B cell (primary cell): ENCODE results near the gene SMIM41. TPM values are rescaled to one million over a fixed set of nuclear protein-coding genes. Genes with fewer than 3 reads are reported as not detected.

Experiments used
- ATAC-seq: fragments of 200-7000 bp; cut with Tn5 transposase; one replicate; pipeline ENCODE4 v1.10.0; 2021; ENCODE audit warnings: low read depth, mild to moderate bottlenecking, moderate number of reproducible peaks, moderate library complexity
- CTCF ChIA-PET: fragments of 350-600 bp; sonication (Branson Sonifier 250); formaldehyde crosslinking; loops from one replicate; lab custom pipeline; 2021; ENCODE audit warnings: antibody characterized with exemption, inconsistent platforms; lab: Charles Lee
- POLR2A ChIA-PET: fragments of 350-600 bp; sonication (Branson Sonifier 250); formaldehyde crosslinking; loops from one replicate; lab custom pipeline; 2021; ENCODE audit warnings: antibody characterized with exemption; lab: Charles Lee
- DNase-seq: peaks from one replicate; pipeline ENCODE4 v3.0.0; 2013
- H2AFZ ChIP-seq: 2 replicates; pipeline ENCODE4 v1.6.1; 2012; ENCODE audit warnings: mild to moderate bottlenecking, low read depth, low read length; ENCODE audit not compliant: insufficient read depth, poor library complexity, severe bottlenecking
- H3K27ac ChIP-seq, 2 donors: 1 replicate in 1 of 2; 2 replicates in 1 of 2; pipeline ENCODE4 v1.5.1; 2012 to 2013; ENCODE audit warnings: low read length in 2 of 2, mild to moderate bottlenecking in 2 of 2, moderate library complexity in 1 of 2
- H3K27me3 ChIP-seq, 4 experiments: fragments of 200-600 bp in 1 of 4; sonication (generic) in 1 of 4; replicated peaks in 1 of 4; 1 replicate in 2 of 4; 2 replicates in 2 of 4; pipeline versions ENCODE4 v1.6.1 to v1.7.0; 2013 to 2016; ENCODE audit warnings: low read length in 3 of 4, mild to moderate bottlenecking in 2 of 4, mixed read lengths in 1 of 4, moderate library complexity in 1 of 4; ENCODE audit not compliant: insufficient read depth in 4 of 4, control insufficient read depth in 3 of 4; ENCODE audit errors: control extremely low read depth in 1 of 4
- H3K36me3 ChIP-seq, 2 experiments: replicated peaks in 1 of 2; 1 replicate in 1 of 2; 2 replicates in 1 of 2; pipeline versions ENCODE4 v1.6.1 to v1.7.1; 2013; ENCODE audit warnings: low read length in 1 of 2; ENCODE audit not compliant: insufficient read depth in 2 of 2, control insufficient read depth in 1 of 2; ENCODE audit errors: control extremely low read depth in 1 of 2, extremely low read depth in 1 of 2
- H3K4me1 ChIP-seq, 2 donors: fragments of 200-600 bp in 1 of 2; sonication (generic) in 1 of 2; 1 replicate in 1 of 2; 2 replicates in 1 of 2; pipeline versions ENCODE4 v1.5.1 to v1.6.1; 2013 to 2017; ENCODE audit warnings: low read length in 2 of 2; ENCODE audit not compliant: control insufficient read depth in 2 of 2, insufficient read depth in 2 of 2
- H3K4me2 ChIP-seq: replicated peaks from 2 replicates; pipeline ENCODE3; 2012; ENCODE audit warnings: mild to moderate bottlenecking, low read depth, low read length; ENCODE audit not compliant: poor library complexity, severe bottlenecking
- H3K4me3 ChIP-seq, 5 experiments: fragments of 200-600 bp in 1 of 5; sonication (generic) in 1 of 5; 1 replicate in 3 of 5; 2 replicates in 2 of 5; pipeline versions ENCODE4 v1.5.1 to v1.7.0; 2011 to 2016; ENCODE audit warnings: low read length in 4 of 5, mild to moderate bottlenecking in 4 of 5, low read depth in 2 of 5, control low read depth in 1 of 5, moderate library complexity in 1 of 5; ENCODE audit not compliant: insufficient read depth in 1 of 5; ENCODE audit errors: control extremely low read depth in 1 of 5, extremely low read depth in 1 of 5
- H3K79me2 ChIP-seq: fragments of 200-600 bp; sonication (generic); one replicate; pipeline ENCODE4 v1.6.0; 2016; ENCODE audit warnings: low read length; ENCODE audit not compliant: control insufficient read depth, insufficient read depth
- H3K9ac ChIP-seq: fragments of 200-600 bp; sonication (generic); 2 replicates; pipeline ENCODE4 v1.6.1; 2017; ENCODE audit warnings: mild to moderate bottlenecking, low read length, moderate library complexity
- H3K9me3 ChIP-seq, 3 donors: one replicate each; pipeline versions ENCODE4 v1.6.1 to v1.7.1; 2013; ENCODE audit warnings: low read length in 2 of 3; ENCODE audit not compliant: control insufficient read depth in 2 of 3, insufficient read depth in 1 of 3; ENCODE audit errors: control extremely low read depth in 1 of 3
- H4K20me1 ChIP-seq: 2 replicates; pipeline ENCODE4 v1.6.0; 2012; ENCODE audit warnings: mild to moderate bottlenecking, low read length; ENCODE audit not compliant: insufficient read depth, control insufficient read depth, poor library complexity, severe bottlenecking
- H3K27ac Mint-ChIP-seq: one replicate; pipeline ENCODE4 v1.8.0; 2021; ENCODE audit warnings: mixed read lengths
- H3K27me3 Mint-ChIP-seq: one replicate; pipeline ENCODE4 v1.8.0; 2021; ENCODE audit warnings: mixed read lengths
- H3K4me1 Mint-ChIP-seq: one replicate; pipeline ENCODE4 v1.8.0; 2021; ENCODE audit warnings: mixed read lengths
- H3K4me3 Mint-ChIP-seq: one replicate; pipeline ENCODE4 v1.8.0; 2021; ENCODE audit warnings: mixed read lengths
- H3K9me3 Mint-ChIP-seq: one replicate; pipeline ENCODE4 v1.8.0; 2022; ENCODE audit warnings: mixed read lengths; ENCODE audit not compliant: insufficient read depth
- EZH2 ChIP-seq: IDR thresholded peaks from 2 replicates; pipeline ENCODE4 v1.6.1; 2012; ENCODE audit warnings: borderline replicate concordance, low read depth, mild to moderate bottlenecking, moderate library complexity, low read length; ENCODE audit not compliant: insufficient read depth, poor library complexity, severe bottlenecking
- WGBS: methylation state at CpG from one replicate; pipeline ENCODE4 v1.1.5; 2013; ENCODE audit warnings: missing lambda C conversion rate; ENCODE audit not compliant: insufficient coverage; 5-methylcytosine and 5-hydroxymethylcytosine counted together
- intact Hi-C: fragments of 100-400 bp; cut with micrococcal nuclease; formaldehyde crosslinking; loops from one replicate; pipeline ENCODE4 v1.10.0; 2022
- polyA plus RNA-seq: library from polyadenylated mRNA; depleted of rRNA; stranded (reverse); fragments of >200 nt; gene quantifications from 2 replicates; pipeline ENCODE4 v1.2.3, GENCODE V29; 2012
- total RNA-seq, 2 donors: library from RNA; stranded (reverse); fragments of 120-200 nt in 1 of 2; gene quantifications; 1 replicate in 1 of 2; 2 replicates in 1 of 2; pipeline versions ENCODE4 v1.2.3 to v1.2.4, GENCODE V29; 2013 to 2022
- TF ChIP-seq, protein P1 (sequence below): fragments of 200-600 bp; IDR thresholded peaks from one replicate; pipeline ENCODE4 v1.8.0; 2022; ENCODE audit warnings: antibody characterized with exemption, mild to moderate bottlenecking

SMIM41 gene
- total and polyA plus RNA-seq, 2 donors (not counting 1 experiment from before 2014, with no cell fraction given) = 0.12 TPM; not detected in 1

DNA sequence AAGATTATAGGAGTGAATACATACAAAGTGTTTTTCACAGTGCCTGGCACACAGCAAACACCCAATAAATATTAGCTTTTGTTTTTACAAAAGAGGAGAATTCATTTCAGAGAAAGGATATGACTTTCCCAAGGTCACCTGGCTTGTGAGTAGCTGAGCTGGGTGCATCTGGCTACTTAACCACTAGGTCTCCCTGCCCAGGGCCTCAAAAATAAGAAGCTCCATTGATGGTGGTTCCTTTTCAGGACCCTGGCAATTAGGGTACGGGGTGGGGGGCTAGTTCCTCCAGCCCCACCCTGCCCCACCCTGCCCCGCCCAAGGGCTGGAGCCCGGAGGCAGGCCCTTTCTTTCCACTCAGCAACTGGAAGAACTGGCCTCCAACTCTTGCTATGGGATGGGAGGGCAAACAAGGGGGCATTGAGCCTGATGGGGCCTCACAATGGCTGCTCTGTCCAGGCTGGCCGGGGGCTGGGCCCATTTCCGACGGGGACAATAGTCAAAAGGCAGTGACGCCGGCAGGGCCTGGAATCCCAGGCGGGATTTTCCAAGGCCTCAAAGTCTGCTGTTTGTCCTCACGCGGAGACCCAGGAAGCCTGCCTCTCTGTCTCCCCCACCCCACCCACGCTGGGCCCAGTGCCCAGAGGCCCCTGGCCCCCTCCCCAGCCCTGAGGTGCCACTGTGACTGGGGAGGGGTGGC, 17.9 kb upstream of the SMIM41 start:
- Histone ChIP-seq H3K9me3 (no peaks in the 10 kb centered on the region), H3K9ac (no peak overlapping the region), H4K20me1 (no peaks in the 10 kb centered on the region), H3K4me2 (no peak overlapping the region), H2AFZ (no peak overlapping the region), H3K36me3 (peaks cover 0 to 20% of the 10 kb centered on the region in 2 experiments), H3K4me3 (no peak overlapping the region), H3K27ac (no peak overlapping the region), H3K79me2 (no peaks in the 10 kb centered on the region), H3K4me1 (no peaks in the 10 kb centered on the region), H3K27me3 (peaks cover 0 to 5% (median 0%) of the 10 kb centered on the region in 4 experiments)
- Mint-ChIP-seq H3K9me3 (no peaks in the 10 kb centered on the region), H3K4me3 (no peak overlapping the region), H3K4me1 (no peaks in the 10 kb centered on the region), H3K27ac (no peak overlapping the region), H3K27me3 (peaks cover 7% of the 10 kb centered on the region)
- 86% methylated on average over 6 of the region's 12 CpGs for WGBS
- DNase-seq (no peak), ATAC-seq (no peak)
- TF ChIP-seq, protein P1, sequence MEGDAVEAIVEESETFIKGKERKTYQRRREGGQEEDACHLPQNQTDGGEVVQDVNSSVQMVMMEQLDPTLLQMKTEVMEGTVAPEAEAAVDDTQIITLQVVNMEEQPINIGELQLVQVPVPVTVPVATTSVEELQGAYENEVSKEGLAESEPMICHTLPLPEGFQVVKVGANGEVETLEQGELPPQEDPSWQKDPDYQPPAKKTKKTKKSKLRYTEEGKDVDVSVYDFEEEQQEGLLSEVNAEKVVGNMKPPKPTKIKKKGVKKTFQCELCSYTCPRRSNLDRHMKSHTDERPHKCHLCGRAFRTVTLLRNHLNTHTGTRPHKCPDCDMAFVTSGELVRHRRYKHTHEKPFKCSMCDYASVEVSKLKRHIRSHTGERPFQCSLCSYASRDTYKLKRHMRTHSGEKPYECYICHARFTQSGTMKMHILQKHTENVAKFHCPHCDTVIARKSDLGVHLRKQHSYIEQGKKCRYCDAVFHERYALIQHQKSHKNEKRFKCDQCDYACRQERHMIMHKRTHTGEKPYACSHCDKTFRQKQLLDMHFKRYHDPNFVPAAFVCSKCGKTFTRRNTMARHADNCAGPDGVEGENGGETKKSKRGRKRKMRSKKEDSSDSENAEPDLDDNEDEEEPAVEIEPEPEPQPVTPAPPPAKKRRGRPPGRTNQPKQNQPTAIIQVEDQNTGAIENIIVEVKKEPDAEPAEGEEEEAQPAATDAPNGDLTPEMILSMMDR = no peak
- no peak for TF ChIP-seq EZH2
- CTCF ChIA-PET = interaction anchor here (1.0 to 34.6 kb wide), 3 partner anchors 21 to 60 kb away, joined by 3 to 1315 read pairs (median 3); no protein-coding TSS in a partner anchor
- intact Hi-C loops = no loop called here
- POLR2A ChIA-PET = interaction anchor here (0.7 kb wide), 2 partner anchors 13 to 126 kb away, joined by 3 to 4 read pairs; no protein-coding TSS in a partner anchor
